PC-9 (cell line): ENCODE data around the gene TRIM38.

ENCODE experiments used
- EZH2 ChIP-seq: fragments of 200-600 bp; sonication (generic); IDR thresholded peaks from 2 replicates; pipeline ENCODE4 v1.8.0; 2017; ENCODE audit warnings: antibody characterized with exemption, low read depth
- TF ChIP-seq, protein P1 (sequence below): fragments of 200-600 bp; sonication (generic); conservative IDR thresholded peaks from 2 replicates; pipeline ENCODE4 v1.6.1; 2017; ENCODE audit warnings: mixed run types, antibody characterized with exemption, mild to moderate bottlenecking, moderate library complexity

DNA sequence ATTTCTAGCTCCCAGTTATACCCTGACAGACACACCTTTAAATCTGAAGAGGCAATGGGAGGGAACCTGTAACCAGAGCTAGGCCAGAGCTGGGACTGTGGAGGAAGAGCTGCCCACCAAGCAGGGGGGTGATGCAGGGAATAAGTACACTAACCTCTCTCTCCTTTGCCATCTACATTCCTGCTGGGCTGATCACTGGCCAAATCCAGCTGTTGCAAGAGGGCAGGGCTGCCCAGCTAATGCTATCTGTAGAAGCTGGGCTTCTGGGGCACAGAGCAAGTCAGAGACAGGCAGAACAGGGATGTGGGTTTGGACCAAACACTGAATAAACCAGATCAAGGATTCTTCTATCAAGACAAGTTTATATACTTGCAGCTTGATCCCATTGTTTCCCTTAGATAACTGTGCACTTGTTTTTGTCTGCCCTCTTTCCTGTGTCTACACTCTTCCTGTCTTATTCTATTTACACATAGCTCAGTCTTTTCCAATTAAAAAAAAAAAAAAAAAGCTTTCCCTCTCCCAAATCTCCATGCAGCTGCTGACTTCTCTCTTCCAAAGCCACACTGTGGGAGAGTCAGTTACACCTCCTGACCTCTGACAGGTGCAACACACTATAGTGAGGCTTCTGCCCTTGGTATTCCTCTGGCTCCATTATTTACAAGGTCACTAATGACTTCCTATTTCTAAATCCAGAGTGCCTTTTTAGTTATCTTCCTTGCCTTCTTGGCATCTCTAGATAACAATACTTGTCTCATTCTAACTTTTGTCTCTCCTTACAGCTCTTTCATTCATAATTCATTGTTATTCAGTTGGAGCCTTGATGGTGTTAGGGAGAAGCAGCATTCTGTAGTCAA is 43.7 kb downstream of the TRIM38 start:
- TF ChIP-seq, protein P1, sequence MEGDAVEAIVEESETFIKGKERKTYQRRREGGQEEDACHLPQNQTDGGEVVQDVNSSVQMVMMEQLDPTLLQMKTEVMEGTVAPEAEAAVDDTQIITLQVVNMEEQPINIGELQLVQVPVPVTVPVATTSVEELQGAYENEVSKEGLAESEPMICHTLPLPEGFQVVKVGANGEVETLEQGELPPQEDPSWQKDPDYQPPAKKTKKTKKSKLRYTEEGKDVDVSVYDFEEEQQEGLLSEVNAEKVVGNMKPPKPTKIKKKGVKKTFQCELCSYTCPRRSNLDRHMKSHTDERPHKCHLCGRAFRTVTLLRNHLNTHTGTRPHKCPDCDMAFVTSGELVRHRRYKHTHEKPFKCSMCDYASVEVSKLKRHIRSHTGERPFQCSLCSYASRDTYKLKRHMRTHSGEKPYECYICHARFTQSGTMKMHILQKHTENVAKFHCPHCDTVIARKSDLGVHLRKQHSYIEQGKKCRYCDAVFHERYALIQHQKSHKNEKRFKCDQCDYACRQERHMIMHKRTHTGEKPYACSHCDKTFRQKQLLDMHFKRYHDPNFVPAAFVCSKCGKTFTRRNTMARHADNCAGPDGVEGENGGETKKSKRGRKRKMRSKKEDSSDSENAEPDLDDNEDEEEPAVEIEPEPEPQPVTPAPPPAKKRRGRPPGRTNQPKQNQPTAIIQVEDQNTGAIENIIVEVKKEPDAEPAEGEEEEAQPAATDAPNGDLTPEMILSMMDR: no peak
- no peak for TF ChIP-seq EZH2
